Epithelial cell of esophagus (primary cell): ENCODE data around the gene KAZN.

ENCODE experiments used
- DNase-seq: peaks from one replicate; pipeline ENCODE4 v3.0.0; 2010; ENCODE audit warnings: low read depth
- H3K4me3 ChIP-seq: 2 replicates; pipeline ENCODE4 v1.5.1; 2011; ENCODE audit warnings: mild to moderate bottlenecking, low read length, control low read depth
- TF ChIP-seq, protein P1 (sequence below): IDR thresholded peaks from 2 replicates; pipeline ENCODE4 v1.5.1; 2011; ENCODE audit warnings: low read depth, mild to moderate bottlenecking, low read length, control low read depth, inconsistent platforms; ENCODE audit not compliant: insufficient read depth; ENCODE audit errors: missing control alignments

The KAZN gene

DNA sequence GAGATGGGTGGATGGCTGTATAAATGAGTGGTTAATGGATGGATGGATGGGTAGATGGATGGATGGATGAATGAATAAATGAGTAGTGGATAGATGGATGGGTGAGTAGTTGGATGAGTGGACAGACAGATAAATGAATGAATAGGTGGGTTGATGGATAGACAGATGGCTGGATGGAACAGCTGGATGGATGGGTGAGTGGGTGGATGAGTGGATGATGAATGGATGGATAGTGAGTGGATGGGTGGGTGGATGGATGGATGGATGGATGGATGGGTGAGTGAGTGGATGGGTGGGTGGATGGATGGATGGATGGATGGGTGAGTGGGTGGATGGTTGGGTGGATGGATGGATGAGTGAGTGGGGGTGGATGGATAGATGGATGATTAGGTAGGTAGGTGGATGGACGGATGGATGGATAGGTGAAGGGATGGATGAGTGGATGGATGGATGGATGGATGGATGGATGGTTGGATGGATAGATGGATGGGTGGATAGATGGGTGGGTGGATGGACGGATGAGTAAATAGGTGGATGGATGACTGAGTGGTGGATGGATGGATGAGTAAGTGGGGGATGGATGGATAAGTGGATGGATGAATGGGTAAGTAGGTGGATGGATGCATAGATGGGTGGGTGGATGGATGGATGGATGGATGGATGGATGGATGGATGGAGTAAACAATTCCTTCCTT is 246.6 kb downstream of the KAZN start:
- no peak for DNase-seq
- no peak overlapping the region for H3K4me3 ChIP-seq

DNA sequence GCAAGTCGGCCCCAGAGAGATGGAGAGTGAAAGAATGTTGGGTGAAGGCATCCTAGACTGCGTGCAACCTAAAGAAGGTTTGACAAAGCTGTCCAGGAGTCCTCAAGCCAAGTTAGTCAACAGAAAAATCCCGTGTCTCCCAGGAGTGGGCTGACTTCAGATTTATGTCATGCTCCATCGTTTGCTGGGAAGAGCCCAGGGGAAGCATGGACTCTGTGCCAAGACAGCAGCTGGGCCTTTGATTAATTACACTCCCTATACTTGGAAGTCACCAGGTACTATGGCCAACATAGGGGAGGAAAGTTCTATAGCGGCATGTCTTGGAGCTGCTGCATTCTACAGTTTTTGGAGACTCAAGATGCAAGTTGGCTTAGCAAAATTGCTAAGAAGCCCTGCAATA is 247.4 kb downstream of the KAZN start:
- DNase-seq = no peak
- TF ChIP-seq, protein P1, sequence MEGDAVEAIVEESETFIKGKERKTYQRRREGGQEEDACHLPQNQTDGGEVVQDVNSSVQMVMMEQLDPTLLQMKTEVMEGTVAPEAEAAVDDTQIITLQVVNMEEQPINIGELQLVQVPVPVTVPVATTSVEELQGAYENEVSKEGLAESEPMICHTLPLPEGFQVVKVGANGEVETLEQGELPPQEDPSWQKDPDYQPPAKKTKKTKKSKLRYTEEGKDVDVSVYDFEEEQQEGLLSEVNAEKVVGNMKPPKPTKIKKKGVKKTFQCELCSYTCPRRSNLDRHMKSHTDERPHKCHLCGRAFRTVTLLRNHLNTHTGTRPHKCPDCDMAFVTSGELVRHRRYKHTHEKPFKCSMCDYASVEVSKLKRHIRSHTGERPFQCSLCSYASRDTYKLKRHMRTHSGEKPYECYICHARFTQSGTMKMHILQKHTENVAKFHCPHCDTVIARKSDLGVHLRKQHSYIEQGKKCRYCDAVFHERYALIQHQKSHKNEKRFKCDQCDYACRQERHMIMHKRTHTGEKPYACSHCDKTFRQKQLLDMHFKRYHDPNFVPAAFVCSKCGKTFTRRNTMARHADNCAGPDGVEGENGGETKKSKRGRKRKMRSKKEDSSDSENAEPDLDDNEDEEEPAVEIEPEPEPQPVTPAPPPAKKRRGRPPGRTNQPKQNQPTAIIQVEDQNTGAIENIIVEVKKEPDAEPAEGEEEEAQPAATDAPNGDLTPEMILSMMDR = no peak
- no peak overlapping the region for H3K4me3 ChIP-seq

More for the DNA sequence above, 246.6 kb downstream of the KAZN start:
- TF ChIP-seq, protein P1 = no peak

DNA sequence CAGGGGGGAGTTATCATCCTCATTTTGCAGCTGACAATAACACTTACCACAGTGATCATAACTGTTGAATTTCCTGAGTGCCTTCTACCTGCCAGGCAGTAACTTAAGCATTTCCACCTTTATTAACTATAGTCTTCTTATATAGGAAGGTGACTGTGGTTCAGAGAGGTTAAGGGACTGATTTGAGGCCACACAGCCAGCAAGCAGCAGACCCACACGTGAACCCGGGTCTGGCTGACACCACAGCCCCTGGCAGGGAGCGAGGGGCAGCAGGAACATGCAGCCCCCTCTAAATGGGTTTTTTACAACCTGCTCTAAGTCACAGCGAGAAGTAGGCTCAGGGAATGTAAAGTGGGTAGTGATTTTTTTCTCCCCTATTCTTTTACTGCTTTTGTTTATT is 248.2 kb downstream of the KAZN start:
- H3K4me3 ChIP-seq = no peak overlapping the region
- DNase-seq = no peak
- TF ChIP-seq, protein P1 = no peak

DNA sequence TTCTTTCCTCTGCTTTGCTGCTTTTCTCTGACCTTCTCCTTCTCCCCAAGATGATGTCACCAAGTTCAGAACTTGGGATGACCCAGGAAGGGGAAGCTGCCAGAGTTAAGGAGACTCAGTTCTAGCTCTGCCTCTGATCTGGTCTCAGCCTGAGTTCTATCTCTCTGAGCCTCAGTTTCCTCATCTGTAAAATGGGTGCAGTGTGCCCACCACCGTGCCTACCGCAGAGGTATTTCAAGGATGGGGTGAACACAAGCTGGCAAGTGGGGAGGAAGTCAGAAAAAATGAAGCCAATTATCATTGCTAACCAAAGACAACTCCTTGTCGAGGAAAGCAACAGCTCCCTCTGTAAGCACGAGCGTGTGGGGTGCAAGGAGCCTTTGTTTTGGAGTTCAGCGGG is 249.7 kb downstream of the KAZN start:
- H3K4me3 ChIP-seq = no peak overlapping the region
- no peak for DNase-seq
- TF ChIP-seq, protein P1 = no peak

DNA sequence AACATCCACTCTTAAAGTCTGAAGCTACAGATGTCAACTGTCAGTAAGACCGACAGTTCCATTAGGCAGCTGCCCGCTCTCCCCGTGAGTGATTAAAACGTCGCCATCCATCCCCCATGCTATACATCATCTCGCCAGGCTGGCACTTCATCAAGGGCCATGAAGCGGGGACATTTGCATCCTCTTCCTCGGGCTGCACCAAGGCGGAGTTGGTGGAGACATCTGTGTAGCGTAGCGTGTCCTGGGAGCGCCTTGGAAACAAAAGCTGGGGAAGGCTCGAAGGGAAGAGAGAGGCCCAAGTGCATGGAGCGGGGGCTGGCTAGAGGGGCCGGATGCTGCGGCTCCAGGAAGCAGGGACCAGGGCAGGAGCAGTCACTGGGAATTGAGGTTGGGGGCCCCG is 250.1 kb downstream of the KAZN start:
- DNase-seq = no peak
- TF ChIP-seq, protein P1 = no peak
- no peak overlapping the region for H3K4me3 ChIP-seq

DNA sequence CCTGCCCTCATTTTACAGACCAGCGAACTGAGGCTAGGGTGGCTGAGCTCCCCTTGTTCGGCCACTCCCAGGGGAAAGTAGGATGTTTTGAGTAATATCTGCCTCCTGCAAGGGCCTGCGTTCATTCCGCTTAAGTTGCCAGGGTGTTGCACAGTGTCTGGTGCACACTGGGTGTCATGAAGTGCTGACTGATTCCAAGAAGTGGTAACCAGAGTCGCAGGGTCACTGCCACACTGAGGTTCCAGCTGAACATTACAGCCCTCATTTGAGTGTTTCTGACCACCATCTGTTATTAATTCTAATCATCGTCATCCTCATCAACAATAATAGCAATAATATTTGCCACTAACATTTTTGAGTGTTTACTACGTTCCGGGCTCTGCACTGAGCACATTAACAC is 250.6 kb downstream of the KAZN start:
- DNase-seq = no peak
- H3K4me3 ChIP-seq = no peak overlapping the region
- TF ChIP-seq, protein P1 = no peak

DNA sequence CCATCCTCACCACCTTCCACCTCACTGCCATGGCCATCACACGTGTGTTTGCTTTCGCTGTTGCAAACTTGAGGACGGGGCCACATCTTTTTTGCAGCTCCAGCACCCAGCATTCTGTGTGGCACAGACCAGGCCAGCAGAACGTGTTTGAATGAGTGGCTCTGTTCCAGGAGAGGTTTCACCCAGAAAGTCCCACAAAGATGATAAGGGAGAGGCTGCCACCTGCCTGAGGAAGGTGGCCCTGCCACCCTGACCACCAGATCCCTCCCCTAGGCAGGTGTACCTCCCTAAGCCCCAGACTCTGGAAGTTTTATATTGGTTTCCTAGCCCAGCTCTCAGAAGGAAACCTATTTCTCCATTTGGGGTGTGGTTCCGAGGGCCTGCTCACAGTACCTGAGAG is 252.1 kb downstream of the KAZN start:
- H3K4me3 ChIP-seq = no peak overlapping the region
- TF ChIP-seq, protein P1 = peak; percentile 31
- no peak for DNase-seq
